ENCODE results near the gene PDHB. TPM values are rescaled to one million over a fixed set of nuclear protein-coding genes. Genes with fewer than 3 reads are reported as not detected.

Gene PDHB
- total RNA-seq: 63.1 to 69.4 TPM (median 64.4 TPM) in 3 replicates

DNA sequence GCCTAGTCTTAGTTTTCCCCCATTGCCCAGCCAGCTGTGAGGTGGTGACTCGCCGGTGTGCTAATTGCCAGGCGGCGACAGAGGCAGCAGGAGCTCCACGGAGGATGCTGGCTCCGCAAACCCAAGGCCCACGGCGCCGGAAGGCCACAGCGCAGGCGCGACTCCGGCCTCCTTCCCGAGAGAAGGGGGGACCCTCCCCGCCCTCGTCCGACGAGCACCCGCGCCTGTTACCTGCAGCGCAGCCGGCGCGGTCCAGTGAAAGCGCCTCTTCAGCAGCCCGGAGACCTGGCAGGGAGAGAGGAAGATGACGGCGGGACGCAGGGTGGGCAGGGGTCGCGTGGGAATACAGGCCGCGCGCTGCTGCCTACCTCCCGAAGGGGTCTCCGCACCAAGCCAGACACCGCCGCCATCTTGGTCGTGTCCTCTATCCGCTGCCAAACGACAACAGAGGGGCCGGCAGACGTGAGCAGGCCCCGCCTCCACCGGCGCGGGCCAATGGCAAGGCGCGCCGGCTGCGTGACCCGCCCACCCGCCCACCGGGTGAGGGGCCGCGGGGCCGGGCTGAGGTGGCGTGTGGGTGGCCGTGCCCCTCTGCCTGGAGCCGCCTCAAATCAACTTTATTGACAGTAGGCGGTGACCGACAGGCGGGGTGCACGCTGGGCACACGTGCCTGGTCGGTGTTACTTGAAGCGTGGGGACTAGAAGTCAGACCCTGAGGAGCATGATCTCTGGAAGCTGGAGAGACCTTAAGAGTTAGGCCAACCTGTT, at the start of gene PDHB:
Gene PDHB (minus strand): TSS at position 433 of the 768 bp plus-strand sequence. CDS start 23 bp downstream, at position 410.
- TF ChIP-seq, protein P1, sequence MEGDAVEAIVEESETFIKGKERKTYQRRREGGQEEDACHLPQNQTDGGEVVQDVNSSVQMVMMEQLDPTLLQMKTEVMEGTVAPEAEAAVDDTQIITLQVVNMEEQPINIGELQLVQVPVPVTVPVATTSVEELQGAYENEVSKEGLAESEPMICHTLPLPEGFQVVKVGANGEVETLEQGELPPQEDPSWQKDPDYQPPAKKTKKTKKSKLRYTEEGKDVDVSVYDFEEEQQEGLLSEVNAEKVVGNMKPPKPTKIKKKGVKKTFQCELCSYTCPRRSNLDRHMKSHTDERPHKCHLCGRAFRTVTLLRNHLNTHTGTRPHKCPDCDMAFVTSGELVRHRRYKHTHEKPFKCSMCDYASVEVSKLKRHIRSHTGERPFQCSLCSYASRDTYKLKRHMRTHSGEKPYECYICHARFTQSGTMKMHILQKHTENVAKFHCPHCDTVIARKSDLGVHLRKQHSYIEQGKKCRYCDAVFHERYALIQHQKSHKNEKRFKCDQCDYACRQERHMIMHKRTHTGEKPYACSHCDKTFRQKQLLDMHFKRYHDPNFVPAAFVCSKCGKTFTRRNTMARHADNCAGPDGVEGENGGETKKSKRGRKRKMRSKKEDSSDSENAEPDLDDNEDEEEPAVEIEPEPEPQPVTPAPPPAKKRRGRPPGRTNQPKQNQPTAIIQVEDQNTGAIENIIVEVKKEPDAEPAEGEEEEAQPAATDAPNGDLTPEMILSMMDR (IDR thresholded peaks at IDR 0.05; ENCODE audit: unreplicated experiment): no peak

DNA sequence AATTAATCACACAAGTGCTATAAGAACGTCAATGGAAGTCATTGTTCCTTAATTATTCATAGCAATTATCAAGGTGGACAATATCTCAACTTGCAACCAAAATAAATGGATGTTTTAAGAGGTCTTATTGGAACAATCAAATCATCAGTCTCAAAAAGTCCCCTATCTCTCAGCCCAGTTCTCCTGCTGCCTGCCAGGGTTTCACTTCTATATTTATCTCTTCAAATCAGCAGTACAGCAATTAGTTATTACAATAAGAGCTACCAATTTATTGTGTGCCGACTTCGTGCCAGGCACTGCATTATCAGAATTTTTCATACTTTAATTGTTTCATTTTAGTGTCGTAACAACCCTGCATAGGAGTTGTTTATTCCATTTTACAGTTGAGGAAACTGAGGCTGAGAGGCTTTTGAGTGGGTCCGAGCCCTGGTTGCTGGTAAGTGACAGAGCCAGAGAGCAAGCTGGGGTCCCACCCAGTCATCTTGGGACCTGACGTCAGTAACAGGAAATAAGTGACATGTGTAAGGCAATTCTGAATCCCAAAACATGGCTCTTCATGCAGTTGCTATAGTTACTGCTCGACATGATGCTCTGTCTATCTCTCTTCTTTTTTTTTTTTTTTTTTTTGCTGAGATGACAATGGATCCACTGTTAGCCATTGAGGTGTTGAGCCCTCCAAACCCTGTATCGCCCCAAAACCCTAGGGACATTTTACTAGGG, 49.4 kb upstream of the PDHB start:
- Mint-ChIP-seq H3K4me1 (peaks cover 4% of the 10 kb centered on the region), H3K4me3 (no peak overlapping the region), H3K36me3 (no peaks in the 10 kb centered on the region), H3K27me3 (ENCODE audit: low read depth) (peaks cover 17% of the 10 kb centered on the region), H3K27ac (no peak overlapping the region), H3K9me3 (peaks cover 13% of the 10 kb centered on the region)
- DNase-seq (ENCODE audit: low spot score in 2 of 2, unreplicated experiment in 2 of 2): no peak
- TF ChIP-seq, protein P1 (IDR thresholded peaks at IDR 0.05; ENCODE audit: unreplicated experiment): no peak

More for the DNA sequence above, at the start of gene PDHB:
- peak; percentile 83 to 91 for DNase-seq (ENCODE audit: low spot score in 2 of 2, unreplicated experiment in 2 of 2)
- Mint-ChIP-seq H3K4me3 (peak within 1 kb of the TSS; percentile 91), H3K36me3 (peaks cover 6% of the 10 kb centered on the region), H3K27me3 (ENCODE audit: low read depth) (no peaks in the 10 kb centered on the region), H3K27ac (peak within 1 kb of the TSS; percentile 99), H3K9me3 (no peaks in the 10 kb centered on the region), H3K4me1 (peaks cover 36% of the 10 kb centered on the region)

DNA sequence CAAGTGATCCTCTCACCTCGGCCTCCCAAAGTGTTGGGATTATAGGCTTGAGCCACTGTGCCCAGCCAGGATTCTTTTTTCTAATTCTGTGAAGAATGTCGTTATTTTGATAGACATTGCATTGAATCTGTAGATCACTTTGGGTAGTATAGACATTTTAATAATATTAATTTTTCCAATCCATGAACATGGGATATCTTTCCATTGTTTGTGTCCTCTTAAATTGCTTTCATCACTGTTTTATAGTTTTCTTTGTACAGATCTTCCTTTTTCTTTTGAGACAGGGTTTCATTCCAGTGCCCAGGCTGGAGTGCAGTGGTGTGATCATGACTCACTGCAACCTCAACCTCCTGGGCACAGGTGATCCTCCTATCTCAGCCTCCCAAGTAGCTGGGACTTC, 46.7 kb upstream of the PDHB start:
- Mint-ChIP-seq H3K27ac (no peak overlapping the region), H3K27me3 (ENCODE audit: low read depth) (no peaks in the 10 kb centered on the region), H3K4me1 (no peaks in the 10 kb centered on the region), H3K9me3 (peaks cover 13% of the 10 kb centered on the region), H3K4me3 (no peak overlapping the region), H3K36me3 (no peaks in the 10 kb centered on the region)
- TF ChIP-seq, protein P1 (IDR thresholded peaks at IDR 0.05; ENCODE audit: unreplicated experiment): no peak
- DNase-seq (ENCODE audit: low spot score in 2 of 2, unreplicated experiment in 2 of 2): no peak

DNA sequence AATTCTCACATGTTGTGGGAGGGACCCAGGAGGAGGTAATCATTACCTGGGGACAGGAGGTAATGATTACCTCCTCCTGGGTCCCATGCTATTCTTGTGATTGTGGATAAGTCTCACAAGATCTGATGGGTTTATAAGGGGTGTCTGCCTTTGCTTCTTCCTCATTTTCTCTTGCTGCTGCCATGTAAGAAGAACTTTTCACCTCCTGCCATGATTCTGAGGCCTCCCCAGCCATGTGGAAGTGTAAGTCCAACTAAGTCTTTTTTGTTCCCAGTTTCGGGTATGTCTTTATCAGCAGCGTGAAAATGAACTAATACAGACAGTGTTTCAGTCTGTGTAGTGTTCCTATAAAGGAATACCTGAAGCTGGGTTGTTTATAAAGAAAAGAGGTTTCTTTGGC, 45.1 kb upstream of the PDHB start:
- Mint-ChIP-seq H3K27me3 (ENCODE audit: low read depth) (no peaks in the 10 kb centered on the region), H3K4me1 (peaks cover 2% of the 10 kb centered on the region), H3K4me3 (no peak overlapping the region), H3K36me3 (no peaks in the 10 kb centered on the region), H3K27ac (no peak overlapping the region), H3K9me3 (peaks cover 13% of the 10 kb centered on the region)
- TF ChIP-seq, protein P1 (IDR thresholded peaks at IDR 0.05; ENCODE audit: unreplicated experiment): no peak
- DNase-seq (ENCODE audit: low spot score in 2 of 2, unreplicated experiment in 2 of 2): no peak

DNA sequence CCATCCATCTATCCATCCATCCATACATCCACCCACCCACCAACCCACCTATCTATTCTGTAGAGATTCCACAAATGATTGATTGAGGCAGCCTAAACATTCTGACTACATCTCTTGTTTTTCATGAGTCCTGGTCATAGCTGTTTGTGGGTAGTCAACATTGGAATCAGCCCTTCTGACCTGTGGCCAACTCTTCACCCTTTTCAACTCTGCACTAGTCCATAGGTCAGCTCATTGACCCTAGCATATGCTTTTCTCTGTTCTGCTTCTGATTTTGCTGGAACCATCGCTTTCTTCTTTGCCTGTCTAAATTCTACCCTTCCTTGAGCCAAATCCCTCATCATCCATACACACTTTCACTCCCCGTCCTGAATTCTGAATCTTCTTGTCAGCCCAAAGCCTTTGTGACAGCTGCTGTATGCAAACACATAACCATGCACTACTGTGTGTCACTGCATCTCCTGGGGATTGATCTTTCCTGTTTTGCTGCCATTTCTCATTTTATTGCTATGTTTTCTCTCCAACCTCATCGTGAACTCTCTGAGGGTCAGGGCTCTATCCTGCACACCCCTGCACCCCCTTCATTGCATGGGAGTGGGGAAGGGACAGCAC, 41.4 kb upstream of the PDHB start:
- Mint-ChIP-seq H3K27ac (no peak overlapping the region), H3K36me3 (no peaks in the 10 kb centered on the region), H3K9me3 (peaks cover 9% of the 10 kb centered on the region), H3K4me1 (peaks cover 27% of the 10 kb centered on the region), H3K4me3 (no peak overlapping the region), H3K27me3 (ENCODE audit: low read depth) (no peaks in the 10 kb centered on the region)
- DNase-seq (ENCODE audit: low spot score in 2 of 2, unreplicated experiment in 2 of 2): no peak
- TF ChIP-seq, protein P1 (IDR thresholded peaks at IDR 0.05; ENCODE audit: unreplicated experiment): no peak
